GM19240 (cell line): ENCODE measurements around the gene TMEM218.
A peak's percentile ranks its signal among the peaks of the same experiment; 100 is the strongest.

Experiments
- DNase-seq: peaks from one replicate; pipeline ENCODE4 v3.0.0; 2011; ENCODE audit warnings: low spot score; ENCODE audit not compliant: insufficient read length

The TMEM218 gene

GRCh38 chr11:125076378-125076945 is 35.0 kb downstream of the TMEM218 start:
- DNase-seq: no peak

- no peak for DNase-seq
Measured at GRCh38 chr11:125075900-125076317, 35.5 kb downstream of the TMEM218 start.

GRCh38 chr11:125075242-125075625 is 36.2 kb downstream of the TMEM218 start:
- DNase-seq: no peak

- no peak for DNase-seq
Measured at GRCh38 chr11:125074511-125075241, 36.8 kb downstream of the TMEM218 start.

GRCh38 chr11:125073616-125074483 is 37.6 kb downstream of the TMEM218 start:
- no peak for DNase-seq

- DNase-seq: no peak
Measured at GRCh38 chr11:125072961-125073590, 38.4 kb downstream of the TMEM218 start.

GRCh38 chr11:125072218-125072960 is 39.0 kb downstream of the TMEM218 start:
- DNase-seq: peak; percentile 79

GRCh38 chr11:125071846-125072217 is 39.6 kb downstream of the TMEM218 start:
- DNase-seq: no peak

GRCh38 chr11:125071435-125071834 is 40.0 kb downstream of the TMEM218 start:
- DNase-seq: no peak

GRCh38 chr11:125070699-125071254 is 40.6 kb downstream of the TMEM218 start:
- DNase-seq: peak; percentile 58

- DNase-seq: no peak
Measured at GRCh38 chr11:125069796-125070195, 41.6 kb downstream of the TMEM218 start.

- DNase-seq: no peak
Measured at GRCh38 chr11:125069008-125069407, 42.4 kb downstream of the TMEM218 start.

GRCh38 chr11:125068368-125068767 is 43.1 kb downstream of the TMEM218 start:
- DNase-seq: no peak

GRCh38 chr11:125064070-125064469 is 47.4 kb downstream of the TMEM218 start:
- DNase-seq: no peak

GRCh38 chr11:125063429-125064043 is 47.9 kb downstream of the TMEM218 start:
- no peak for DNase-seq

GRCh38 chr11:125062931-125063428 is 48.4 kb downstream of the TMEM218 start, which contains the start of gene SLC37A2:
TSS of gene SLC37A2 (plus strand) at chr11:125063305. CDS start at chr11:125063368, 63 bp downstream.
- peak; percentile 58 for DNase-seq

- no peak for DNase-seq
Measured at GRCh38 chr11:125062218-125062930, 49.1 kb downstream of the TMEM218 start.

- no peak for DNase-seq
Measured at GRCh38 chr11:125061281-125061680, 50.1 kb downstream of the TMEM218 start.

- DNase-seq: no peak
Measured at GRCh38 chr11:125057693-125058016, 53.8 kb downstream of the TMEM218 start.
